Endometrial microvascular endothelial cells (primary cell): ENCODE data around the gene SLC16A5. TPM values are rescaled to one million over a fixed set of nuclear protein-coding genes. Genes with fewer than 3 reads are reported as not detected.

ENCODE experiments used
- in situ Hi-C: cut with HindIII; loops from 2 replicates; pipeline ENCODE4 v1.10.0; 2017; ENCODE audit warnings: low sequenced_read_pairs, low pct_unique_long_range_greater_than_20kb; ENCODE audit errors: inconsistent ontology term
- total RNA-seq: library from RNA; depleted of rRNA; stranded (reverse); fragments of >200 nt; gene quantifications from one replicate; pipeline ENCODE4 v1.2.3, GENCODE V29; 2015; ENCODE audit errors: inconsistent ontology term

Gene SLC16A5
- total RNA-seq, 1 donor from 2014 or later = 4.3 TPM

DNA sequence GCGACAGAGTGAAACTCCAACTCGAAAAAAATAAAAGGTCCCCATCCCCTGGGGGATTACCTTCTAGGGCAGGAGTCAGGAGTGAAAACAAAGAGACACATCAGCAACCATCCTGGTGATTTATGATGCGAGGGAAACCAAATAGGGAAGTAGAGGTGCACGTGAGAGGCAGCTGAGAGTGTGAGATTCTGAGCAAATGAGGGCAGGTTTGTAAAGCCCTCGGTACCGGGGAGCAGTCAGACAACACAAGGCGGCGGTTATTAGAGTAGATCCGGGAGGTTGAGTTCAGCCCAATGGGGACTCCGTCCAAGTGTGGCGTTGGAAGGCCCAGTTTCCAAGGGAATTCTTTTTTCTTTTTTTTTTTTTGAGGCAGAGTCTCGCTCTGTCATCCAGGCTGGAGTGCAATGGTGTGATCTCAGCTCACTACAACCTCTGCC, 14.6 kb downstream of the SLC16A5 start:
- in situ Hi-C loops = no loop called here

DNA sequence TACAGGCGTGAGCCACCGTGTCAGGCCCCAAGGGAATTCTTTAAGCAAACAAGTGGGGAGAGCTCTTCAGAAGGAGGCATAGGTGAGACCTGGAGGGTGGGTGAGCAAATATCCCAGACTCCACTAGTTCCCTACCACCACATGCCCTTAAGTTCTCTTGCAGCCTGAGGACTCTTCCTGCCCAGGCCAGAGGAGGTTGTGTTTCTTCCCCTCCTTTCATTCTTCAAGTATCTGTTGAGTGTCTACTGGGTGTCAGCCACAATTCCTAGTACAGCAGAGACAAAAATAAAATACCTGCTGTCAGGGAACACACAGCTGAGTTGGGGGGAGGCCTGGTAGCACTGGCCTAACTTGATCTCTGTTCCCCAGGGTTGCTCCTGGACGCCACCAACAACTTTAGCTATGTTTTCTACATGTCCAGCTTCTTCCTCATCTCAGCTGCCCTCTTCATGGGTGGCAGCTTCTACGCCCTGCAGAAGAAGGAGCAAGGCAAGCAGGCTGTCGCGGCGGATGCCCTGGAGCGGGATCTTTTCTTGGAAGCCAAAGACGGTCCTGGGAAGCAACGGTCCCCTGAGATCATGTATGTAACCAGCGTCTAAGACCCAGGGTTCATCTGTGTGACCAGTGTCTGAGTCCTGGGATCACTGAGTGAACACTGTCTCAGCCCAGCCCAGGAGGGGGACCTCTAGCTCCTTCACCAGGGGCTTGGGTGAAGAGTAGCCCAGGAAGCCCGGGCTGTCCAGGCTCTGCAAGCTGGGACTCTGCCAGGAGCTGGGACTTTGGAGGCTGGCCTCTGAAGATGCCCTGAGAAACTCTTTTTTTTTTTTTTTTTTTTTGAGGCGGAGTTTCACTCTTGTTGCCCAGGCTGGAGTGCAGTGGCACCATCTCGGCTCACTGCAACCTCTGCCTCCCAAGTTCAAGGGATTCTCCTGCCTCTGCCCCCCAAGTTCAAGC, 16.1 kb downstream of the SLC16A5 start:
- in situ Hi-C loops = no loop called here

DNA sequence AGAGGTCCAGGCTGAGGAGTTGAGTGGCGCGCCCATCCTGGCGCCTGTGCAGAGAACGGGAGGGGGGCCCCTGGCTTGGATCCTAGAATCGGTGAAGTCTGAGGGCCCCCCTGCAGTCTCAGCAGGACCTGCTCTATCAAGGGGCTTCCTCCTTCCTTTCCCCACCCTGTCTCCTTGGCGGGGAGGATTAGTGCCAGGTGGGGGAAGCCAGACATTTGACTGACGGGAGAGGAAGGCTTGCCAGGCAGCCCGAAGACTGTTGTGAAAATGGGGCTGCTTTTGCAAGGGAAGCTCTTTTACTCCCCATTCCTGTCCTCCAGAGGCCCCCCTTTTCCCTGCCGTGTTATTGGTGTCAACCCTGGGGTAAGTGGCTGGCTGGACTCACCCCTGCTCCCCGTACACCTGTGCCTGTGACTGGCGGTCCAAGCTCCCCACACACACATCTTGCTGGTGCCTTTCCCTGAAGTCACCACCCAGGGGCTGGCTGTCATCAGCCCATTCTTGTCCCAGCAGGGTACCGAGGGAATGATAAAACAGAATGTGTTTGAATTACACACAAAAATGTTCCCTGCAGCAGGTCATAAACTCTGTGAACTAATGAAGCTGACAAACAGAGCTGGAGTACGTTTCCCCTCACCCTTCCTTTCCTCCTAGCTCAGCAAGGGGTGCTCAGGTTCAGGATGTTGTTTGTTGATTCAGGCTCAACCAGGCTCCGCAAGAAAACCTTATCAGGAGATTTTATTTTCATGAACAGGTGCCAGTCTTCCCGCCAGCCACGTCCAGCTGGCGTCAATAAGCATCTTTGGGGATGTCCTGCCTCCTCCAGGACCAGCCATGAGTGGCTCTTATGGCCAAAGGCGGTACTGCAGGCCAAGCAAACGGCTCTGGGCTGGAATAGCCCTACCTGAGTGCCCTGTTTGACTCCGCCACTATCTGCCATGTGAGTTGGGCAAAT, 17.6 kb downstream of the SLC16A5 start:
- in situ Hi-C loops = no loop called here

- in situ Hi-C loops = no loop called here
Observed at GRCh38 chr17:75108193-75108592, 20.4 kb downstream of the SLC16A5 start.

- in situ Hi-C loops = no loop called here
Observed at GRCh38 chr17:75109046-75109406, 21.3 kb downstream of the SLC16A5 start.

GRCh38 chr17:75109407-75110233, 21.9 kb downstream of the SLC16A5 start, which contains the start of gene ARMC7:
Gene ARMC7, plus strand, starts transcription at chr17:75109969. Its CDS starts 320 bp downstream, at chr17:75110289.
- in situ Hi-C loops = no loop called here

- in situ Hi-C loops = no loop called here
Observed at GRCh38 chr17:75110234-75110937, 22.6 kb downstream of the SLC16A5 start.

DNA sequence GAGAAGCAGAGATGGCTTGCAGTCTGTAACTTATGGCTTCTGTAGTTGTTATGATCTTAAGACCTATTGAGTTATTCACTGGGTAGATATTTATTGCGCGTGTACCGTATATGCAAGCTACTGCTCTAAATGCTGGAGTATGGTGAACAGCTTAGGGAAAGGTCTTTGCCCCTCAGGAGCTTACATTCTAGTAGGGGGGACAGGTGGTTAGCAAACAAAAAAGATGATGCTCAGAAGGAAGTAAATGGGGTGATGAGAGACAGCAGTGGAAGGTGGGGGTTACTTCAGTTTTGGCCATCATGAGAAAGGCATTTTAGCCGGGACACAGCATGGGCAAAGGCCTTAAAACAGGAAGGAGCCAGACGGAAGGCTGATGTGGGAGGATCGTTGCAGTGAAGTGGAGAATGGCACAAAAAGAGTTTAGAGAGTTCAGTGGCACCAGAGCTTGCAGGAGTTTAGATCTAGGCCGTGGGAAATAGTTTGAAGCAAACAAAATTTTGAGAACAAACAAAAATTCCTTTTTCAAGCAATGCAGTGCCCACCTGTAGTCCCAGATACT, 24.1 kb downstream of the SLC16A5 start:
- in situ Hi-C loops = no loop called here

DNA sequence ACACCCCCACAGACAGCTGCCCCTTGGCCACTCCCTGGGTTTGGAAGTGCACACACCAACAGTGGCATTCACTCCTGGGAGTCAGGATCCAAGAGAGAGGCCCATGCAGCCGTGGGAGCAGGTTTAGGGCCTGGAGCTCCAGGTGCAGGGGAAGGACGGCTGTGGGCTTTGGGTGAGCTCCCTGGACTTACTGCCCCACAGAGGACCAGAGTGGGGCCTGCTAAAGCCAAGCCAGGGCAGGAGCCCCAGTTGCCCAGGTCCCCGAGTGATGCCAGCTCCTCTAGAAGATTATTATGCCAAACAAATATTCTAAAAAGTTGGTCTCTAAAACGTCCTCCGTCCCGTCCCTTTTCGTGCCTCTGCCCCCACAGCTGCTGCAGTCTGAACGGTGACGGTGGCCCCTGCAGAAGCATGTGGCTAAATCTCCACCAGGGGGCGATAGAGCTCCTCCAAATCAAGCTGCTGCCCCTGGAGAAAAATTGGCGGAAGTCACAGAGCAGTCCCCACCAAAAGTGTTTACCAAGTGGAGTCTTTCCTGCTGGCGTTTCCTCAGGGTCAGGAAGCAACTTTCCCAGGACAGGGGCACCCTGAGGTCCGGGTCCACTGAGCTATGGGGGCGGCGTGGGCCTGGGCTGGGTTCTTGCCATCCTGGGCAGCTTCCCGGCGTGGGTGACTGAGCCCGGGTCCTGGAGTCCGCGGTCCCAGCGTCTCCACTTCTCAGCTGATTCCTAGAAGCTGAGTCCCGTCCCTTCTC, 26.2 kb downstream of the SLC16A5 start:
- in situ Hi-C loops = no loop called here

GRCh38 chr17:75114552-75115314, 27.0 kb downstream of the SLC16A5 start:
- in situ Hi-C loops = no loop called here

DNA sequence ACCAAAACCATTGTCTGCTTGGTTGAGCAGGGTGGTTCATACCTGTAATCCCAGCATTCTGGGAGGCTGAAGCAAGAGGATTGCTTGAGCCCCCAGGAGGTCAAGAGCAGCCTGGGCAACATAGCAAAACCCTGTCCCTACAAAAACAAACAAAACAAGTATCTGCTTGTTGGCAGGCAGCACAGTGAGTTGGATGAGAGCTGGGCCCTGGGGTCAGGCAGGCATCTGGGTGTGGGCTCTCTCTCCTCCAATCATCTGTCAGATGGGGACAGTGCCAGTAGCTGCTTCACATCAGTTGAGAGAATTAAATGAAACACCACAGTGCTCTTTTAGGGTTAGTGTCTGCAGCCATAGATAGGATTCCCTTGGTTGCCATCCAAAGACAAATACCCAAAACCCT, 27.8 kb downstream of the SLC16A5 start:
- in situ Hi-C loops = no loop called here

GRCh38 chr17:75116737-75117136, 29.0 kb downstream of the SLC16A5 start:
- in situ Hi-C loops = no loop called here

DNA sequence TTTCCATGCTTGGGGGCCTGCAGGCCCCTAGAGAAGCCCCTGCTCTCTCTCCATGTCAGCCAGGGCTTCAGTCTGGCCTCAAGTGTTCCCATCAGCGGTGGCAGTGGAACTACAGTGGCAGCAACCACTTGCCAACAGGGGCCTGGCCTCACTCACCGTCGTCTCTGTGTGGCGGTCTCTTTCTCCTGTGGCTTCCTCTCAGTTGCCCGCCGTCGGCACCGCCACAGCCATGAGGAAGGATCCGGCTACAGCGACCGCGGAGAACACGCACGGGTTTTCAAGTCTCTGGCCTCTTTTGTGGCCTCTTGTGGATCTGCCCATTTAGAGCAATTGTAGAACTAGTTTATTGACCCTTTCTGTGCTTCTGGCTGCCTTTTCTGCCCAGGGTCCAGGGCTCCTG, 30.6 kb downstream of the SLC16A5 start:
- in situ Hi-C loops = no loop called here

- in situ Hi-C loops = no loop called here
Observed at GRCh38 chr17:75124041-75124818, 36.5 kb downstream of the SLC16A5 start.

DNA sequence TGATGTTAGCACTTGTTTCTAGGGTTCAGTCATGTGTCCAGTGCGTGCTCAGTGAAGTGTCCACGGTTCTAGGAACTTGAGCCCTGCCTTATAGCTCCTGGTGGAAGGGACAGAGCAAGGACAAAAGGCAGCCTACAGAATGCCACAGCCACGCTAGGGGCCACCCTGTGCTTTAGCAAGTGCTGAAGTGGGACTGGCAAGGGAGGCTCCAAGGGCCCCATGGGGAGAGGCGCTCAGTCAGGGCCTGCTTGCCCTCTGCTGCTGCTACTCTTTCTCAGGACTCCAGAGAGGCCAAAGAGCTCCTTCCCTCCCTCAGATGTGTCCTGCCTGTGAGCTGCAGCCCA, 37.0 kb downstream of the SLC16A5 start:
- in situ Hi-C loops = no loop called here

- in situ Hi-C loops = no loop called here
Observed at GRCh38 chr17:75125984-75126383, 38.2 kb downstream of the SLC16A5 start.
